Stomach (tissue), 4 donors: Measurements from ENCODE around the gene BBS5.

Source experiments
- POLR2A ChIP-seq, 4 donors: fragments of 450-650 bp; IDR thresholded peaks; one replicate each; pipeline ENCODE4 v1.6.1; 2016; ENCODE audit warnings: antibody characterized with exemption in 4 of 4, control low read depth in 2 of 4, mild to moderate bottlenecking in 1 of 4, moderate library complexity in 1 of 4
- TF ChIP-seq, protein P1 (sequence below), 7 experiments: fragments of 450-650 bp in 4 of 7; fragments of 200-600 bp in 3 of 7; sonication (generic) in 3 of 7; IDR thresholded peaks; one replicate each; pipeline ENCODE4 v1.5.1; 2016 to 2019; ENCODE audit warnings: antibody characterized with exemption in 7 of 7, control low read depth in 2 of 7, mild to moderate bottlenecking in 1 of 7

DNA sequence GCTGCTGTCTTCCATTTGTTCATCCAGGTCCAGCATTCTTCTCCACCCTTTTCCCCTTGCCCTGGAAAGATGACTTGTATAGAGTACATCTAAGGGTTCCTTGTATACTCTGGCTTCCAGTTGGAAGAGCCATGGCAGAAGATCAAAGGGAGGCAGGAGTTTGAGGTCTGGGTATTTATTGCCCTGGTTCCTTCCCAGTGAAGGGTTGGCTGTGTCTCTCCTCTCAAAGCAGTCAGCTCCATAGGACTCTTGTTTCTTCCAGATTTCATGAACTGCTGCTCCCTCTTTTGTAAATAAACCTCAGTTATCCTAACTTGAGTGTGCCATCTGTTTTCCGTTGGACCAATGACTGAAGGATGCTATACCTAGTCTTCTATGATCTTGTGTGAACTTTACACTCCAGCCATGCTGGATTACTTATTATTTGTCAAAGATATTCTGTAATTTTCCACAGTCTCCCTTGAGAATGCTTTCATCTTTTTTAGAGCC is 6.4 kb downstream of the BBS5 start:
- TF ChIP-seq, protein P1, sequence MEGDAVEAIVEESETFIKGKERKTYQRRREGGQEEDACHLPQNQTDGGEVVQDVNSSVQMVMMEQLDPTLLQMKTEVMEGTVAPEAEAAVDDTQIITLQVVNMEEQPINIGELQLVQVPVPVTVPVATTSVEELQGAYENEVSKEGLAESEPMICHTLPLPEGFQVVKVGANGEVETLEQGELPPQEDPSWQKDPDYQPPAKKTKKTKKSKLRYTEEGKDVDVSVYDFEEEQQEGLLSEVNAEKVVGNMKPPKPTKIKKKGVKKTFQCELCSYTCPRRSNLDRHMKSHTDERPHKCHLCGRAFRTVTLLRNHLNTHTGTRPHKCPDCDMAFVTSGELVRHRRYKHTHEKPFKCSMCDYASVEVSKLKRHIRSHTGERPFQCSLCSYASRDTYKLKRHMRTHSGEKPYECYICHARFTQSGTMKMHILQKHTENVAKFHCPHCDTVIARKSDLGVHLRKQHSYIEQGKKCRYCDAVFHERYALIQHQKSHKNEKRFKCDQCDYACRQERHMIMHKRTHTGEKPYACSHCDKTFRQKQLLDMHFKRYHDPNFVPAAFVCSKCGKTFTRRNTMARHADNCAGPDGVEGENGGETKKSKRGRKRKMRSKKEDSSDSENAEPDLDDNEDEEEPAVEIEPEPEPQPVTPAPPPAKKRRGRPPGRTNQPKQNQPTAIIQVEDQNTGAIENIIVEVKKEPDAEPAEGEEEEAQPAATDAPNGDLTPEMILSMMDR (IDR thresholded peaks at IDR 0.05): no peak
- TF ChIP-seq POLR2A (IDR thresholded peaks at IDR 0.05): no peak
